Activated T-helper 17 cell treated with anti-CD3 and anti-CD28 coated beads, Interleukin-2, amount 50 U/mL, for 72 hours (primary cell): ENCODE data around the gene WDR70. TPM values are rescaled to one million over a fixed set of nuclear protein-coding genes. Genes with fewer than 3 reads are reported as not detected.

Experiments
- ATAC-seq: fragments of 150-1000 bp; cut with Tn5 transposase; replicated peaks from 2 replicates; pipeline ENCODE4 v1.10.0; 2021; ENCODE audit warnings: mild to moderate bottlenecking, moderate library complexity
- H3K27ac Mint-ChIP-seq: one replicate; pipeline ENCODE4 v1.8.0; 2022; ENCODE audit warnings: mixed read lengths
- H3K27me3 Mint-ChIP-seq: one replicate; pipeline ENCODE4 v1.8.0; 2022; ENCODE audit warnings: mixed read lengths
- H3K36me3 Mint-ChIP-seq: one replicate; pipeline ENCODE4 v1.8.0; 2022; ENCODE audit warnings: low read depth, mild to moderate bottlenecking, mixed read lengths
- H3K4me1 Mint-ChIP-seq: one replicate; pipeline ENCODE4 v1.8.0; 2022; ENCODE audit warnings: mixed read lengths
- H3K4me3 Mint-ChIP-seq: one replicate; pipeline ENCODE4 v1.8.0; 2022; ENCODE audit warnings: mild to moderate bottlenecking, mixed read lengths
- H3K9me3 Mint-ChIP-seq: one replicate; pipeline ENCODE4 v1.8.0; 2022; ENCODE audit warnings: mixed read lengths
- total RNA-seq, 2 donors: library from RNA; stranded (reverse); gene quantifications; one replicate each; pipeline ENCODE4 v1.2.3, GENCODE V29; 2022

Gene WDR70
- total RNA-seq, 2 donors from 2014 or later, result 20.2 to 39.4 TPM

DNA sequence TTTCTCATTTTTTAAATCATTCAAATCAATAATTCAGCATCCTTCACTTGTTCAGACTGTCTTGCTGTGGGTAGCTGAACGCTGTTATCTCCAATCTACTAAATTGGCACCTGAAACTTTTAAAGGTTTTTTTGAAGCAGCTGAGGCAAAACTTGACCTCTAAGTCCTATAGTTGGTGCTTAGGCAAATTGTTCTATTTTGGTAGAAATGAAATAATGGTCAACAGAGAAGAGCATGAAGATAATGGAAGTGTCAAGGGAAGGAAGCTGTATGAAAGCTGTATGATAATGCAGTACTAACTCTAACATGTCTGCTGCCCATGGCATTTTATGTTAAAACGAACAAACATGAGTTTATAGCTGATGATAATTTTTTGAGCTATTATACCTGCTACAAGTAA lies 322.8 kb downstream of the WDR70 start:
- Mint-ChIP-seq H3K9me3 (no peaks in the 10 kb centered on the region), H3K27ac (no peak overlapping the region), H3K4me3 (no peak overlapping the region), H3K27me3 (no peaks in the 10 kb centered on the region), H3K4me1 (no peaks in the 10 kb centered on the region), H3K36me3 (peaks cover 72% of the 10 kb centered on the region)
- ATAC-seq, result no peak

GRCh38 chr5:37703841-37704241 lies 324.7 kb downstream of the WDR70 start:
- Mint-ChIP-seq H3K4me1 (no peaks in the 10 kb centered on the region), H3K4me3 (no peak overlapping the region), H3K27ac (no peak overlapping the region), H3K36me3 (peaks cover 63% of the 10 kb centered on the region), H3K9me3 (no peaks in the 10 kb centered on the region), H3K27me3 (no peaks in the 10 kb centered on the region)
- ATAC-seq, result no peak

- no peak overlapping the region for H3K27ac Mint-ChIP-seq
- no peaks in the 10 kb centered on the region for H3K27me3 Mint-ChIP-seq
- no peaks in the 10 kb centered on the region for H3K9me3 Mint-ChIP-seq
- no peak for ATAC-seq
- H3K36me3 Mint-ChIP-seq, result peaks cover 58% of the 10 kb centered on the region
- no peak overlapping the region for H3K4me3 Mint-ChIP-seq
- H3K4me1 Mint-ChIP-seq, result no peaks in the 10 kb centered on the region
Measured at GRCh38 chr5:37704406-37704805, 325.3 kb downstream of the WDR70 start.

DNA sequence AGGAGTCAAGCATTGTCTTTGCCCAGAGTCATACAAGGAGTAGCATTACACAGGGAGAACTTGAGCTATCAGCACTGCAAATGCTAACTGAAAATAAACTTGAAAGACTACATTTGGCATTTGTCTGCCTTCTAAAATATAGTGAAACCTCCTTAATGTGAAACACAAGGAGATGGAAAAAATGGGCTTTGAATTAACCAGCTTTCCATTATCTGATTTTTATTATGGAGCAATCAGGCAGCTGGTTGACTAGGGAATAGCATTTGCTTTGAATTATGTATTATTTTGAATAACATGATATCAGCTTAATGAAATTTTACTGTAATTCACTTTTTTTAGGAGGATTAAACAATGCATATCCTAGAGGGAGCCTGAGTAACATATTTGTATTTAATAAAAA lies 329.9 kb downstream of the WDR70 start:
- Mint-ChIP-seq H3K4me1 (no peaks in the 10 kb centered on the region), H3K27ac (no peak overlapping the region), H3K9me3 (no peaks in the 10 kb centered on the region), H3K36me3 (peaks cover 34% of the 10 kb centered on the region), H3K4me3 (no peak overlapping the region), H3K27me3 (no peaks in the 10 kb centered on the region)
- ATAC-seq, result no peak

DNA sequence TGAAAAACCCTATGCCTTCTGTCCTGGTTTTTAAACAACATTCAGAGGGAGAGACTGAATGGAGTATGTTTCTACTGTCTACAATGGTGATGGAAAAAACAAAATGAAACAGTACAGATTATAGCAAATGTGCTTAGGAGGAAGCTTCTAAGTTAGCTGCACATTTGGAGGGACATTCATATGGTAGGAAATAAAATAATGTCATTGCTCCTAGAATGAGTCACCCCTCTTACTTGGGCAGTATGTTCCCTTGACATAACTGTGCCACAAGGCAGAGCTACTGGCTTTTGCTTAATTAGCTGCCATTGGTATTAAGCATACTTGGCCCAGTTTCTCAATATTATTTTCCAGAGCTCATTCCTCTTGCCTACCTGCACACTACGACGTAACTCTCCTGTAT lies 331.8 kb downstream of the WDR70 start:
- H3K4me1 Mint-ChIP-seq, result no peaks in the 10 kb centered on the region
- H3K27ac Mint-ChIP-seq, result no peak overlapping the region
- no peaks in the 10 kb centered on the region for H3K9me3 Mint-ChIP-seq
- H3K4me3 Mint-ChIP-seq, result no peak overlapping the region
- peak; percentile 51 for ATAC-seq
- peaks cover 16% of the 10 kb centered on the region for H3K36me3 Mint-ChIP-seq
- no peaks in the 10 kb centered on the region for H3K27me3 Mint-ChIP-seq

DNA sequence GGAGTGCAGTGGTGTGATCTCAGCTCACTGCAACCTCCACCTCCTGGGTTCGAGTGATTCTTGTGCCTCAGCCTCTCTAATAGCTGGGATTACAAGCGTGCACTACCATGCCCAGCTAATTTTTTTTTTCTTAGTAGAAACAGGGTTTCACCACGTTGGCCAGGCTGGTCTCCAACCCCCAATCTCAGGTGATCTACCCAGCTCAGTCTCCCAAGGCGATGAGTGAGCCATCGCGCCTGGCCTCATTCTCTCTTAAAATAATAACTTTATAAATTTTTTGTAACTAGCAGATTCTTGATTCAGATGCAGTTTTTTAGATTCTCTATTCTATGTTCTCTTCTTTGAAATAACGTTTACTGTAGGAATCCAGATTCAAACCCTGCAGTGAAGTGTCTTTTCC lies 333.6 kb downstream of the WDR70 start:
- H3K27me3 Mint-ChIP-seq, result no peaks in the 10 kb centered on the region
- no peak overlapping the region for H3K27ac Mint-ChIP-seq
- H3K36me3 Mint-ChIP-seq, result peaks cover 15% of the 10 kb centered on the region
- H3K4me3 Mint-ChIP-seq, result no peak overlapping the region
- H3K9me3 Mint-ChIP-seq, result no peaks in the 10 kb centered on the region
- no peaks in the 10 kb centered on the region for H3K4me1 Mint-ChIP-seq
- no peak for ATAC-seq

DNA sequence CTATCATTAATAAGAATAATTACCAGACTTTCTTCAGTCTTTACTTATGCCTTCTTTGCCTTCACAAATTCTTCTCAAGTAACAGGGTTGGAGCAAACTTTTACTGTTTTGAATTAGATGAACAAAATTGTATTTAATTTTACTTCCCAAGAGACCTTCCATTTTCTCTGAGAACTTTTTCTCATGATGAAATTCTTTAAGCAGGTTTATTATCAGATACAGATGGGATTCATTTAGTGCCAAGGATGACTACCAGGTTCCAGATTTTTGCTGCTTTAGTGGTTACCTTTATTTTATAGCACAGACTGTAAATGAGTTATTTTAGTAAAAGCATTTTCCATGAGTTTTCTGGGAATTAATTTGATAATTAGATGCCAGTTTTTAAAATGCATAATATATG lies 335.6 kb downstream of the WDR70 start:
- Mint-ChIP-seq H3K36me3 (peaks cover 18% of the 10 kb centered on the region), H3K27ac (no peak overlapping the region), H3K4me3 (no peak overlapping the region), H3K9me3 (no peaks in the 10 kb centered on the region), H3K4me1 (no peaks in the 10 kb centered on the region), H3K27me3 (no peaks in the 10 kb centered on the region)
- ATAC-seq, result no peak

- H3K27ac Mint-ChIP-seq, result no peak overlapping the region
- no peak overlapping the region for H3K4me3 Mint-ChIP-seq
- H3K27me3 Mint-ChIP-seq, result no peaks in the 10 kb centered on the region
- H3K36me3 Mint-ChIP-seq, result peaks cover 21% of the 10 kb centered on the region
- H3K9me3 Mint-ChIP-seq, result no peaks in the 10 kb centered on the region
- ATAC-seq, result no peak
- peaks cover 3% of the 10 kb centered on the region for H3K4me1 Mint-ChIP-seq
Measured at GRCh38 chr5:37715361-37715760, 336.2 kb downstream of the WDR70 start.

GRCh38 chr5:37715992-37716391 lies 336.9 kb downstream of the WDR70 start:
- Mint-ChIP-seq H3K27me3 (no peaks in the 10 kb centered on the region), H3K9me3 (no peaks in the 10 kb centered on the region), H3K4me1 (peaks cover 6% of the 10 kb centered on the region), H3K36me3 (peaks cover 24% of the 10 kb centered on the region), H3K27ac (no peak overlapping the region), H3K4me3 (no peak overlapping the region)
- no peak for ATAC-seq

- Mint-ChIP-seq H3K36me3 (peaks cover 20% of the 10 kb centered on the region), H3K4me3 (no peak overlapping the region), H3K4me1 (peaks cover 6% of the 10 kb centered on the region), H3K27ac (no peak overlapping the region), H3K27me3 (no peaks in the 10 kb centered on the region), H3K9me3 (no peaks in the 10 kb centered on the region)
- no peak for ATAC-seq
Measured at GRCh38 chr5:37716405-37716804, 337.3 kb downstream of the WDR70 start.

GRCh38 chr5:37717276-37717612 lies 338.1 kb downstream of the WDR70 start:
- no peak overlapping the region for H3K27ac Mint-ChIP-seq
- no peaks in the 10 kb centered on the region for H3K27me3 Mint-ChIP-seq
- no peaks in the 10 kb centered on the region for H3K9me3 Mint-ChIP-seq
- no peak for ATAC-seq
- peaks cover 6% of the 10 kb centered on the region for H3K4me1 Mint-ChIP-seq
- H3K4me3 Mint-ChIP-seq, result no peak overlapping the region
- peaks cover 19% of the 10 kb centered on the region for H3K36me3 Mint-ChIP-seq

DNA sequence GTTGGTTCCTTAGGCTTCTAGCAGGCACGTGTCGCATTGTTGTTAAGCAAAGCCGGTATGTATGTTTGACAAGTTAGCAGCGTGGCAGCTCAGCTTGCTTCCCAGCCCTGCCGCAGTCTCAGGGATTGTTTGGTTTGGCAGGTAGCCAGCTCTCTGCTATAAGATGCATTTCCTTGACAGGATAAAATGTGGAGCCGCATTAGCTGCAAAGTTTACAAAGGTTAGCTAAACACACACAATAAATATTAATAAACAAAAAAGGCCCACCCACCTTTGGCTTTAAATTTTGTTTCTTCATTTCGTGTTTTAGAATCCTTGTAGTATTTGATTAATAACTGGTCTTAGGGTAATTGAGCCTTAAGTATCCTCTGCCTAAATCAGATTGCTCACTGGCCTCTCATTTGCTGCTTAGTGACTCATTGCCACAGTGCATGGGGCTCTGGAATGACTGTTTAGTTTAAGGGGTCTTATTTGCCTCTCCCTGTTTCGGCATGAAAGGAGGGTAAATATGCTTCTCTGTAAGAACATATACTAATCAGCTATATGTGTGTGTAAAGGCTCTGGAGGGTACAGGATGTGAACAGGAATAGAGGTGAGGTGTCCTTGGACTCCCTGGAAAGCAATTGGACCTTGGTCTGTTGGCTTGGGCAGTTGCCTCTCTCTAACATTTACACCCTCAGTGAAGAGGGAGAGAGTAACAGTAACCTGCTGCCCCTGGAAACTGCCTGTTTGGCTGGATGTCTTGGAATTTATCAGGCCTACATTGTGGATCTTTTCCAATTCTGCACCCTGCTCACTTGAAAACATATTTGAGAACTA lies 338.7 kb downstream of the WDR70 start:
- Mint-ChIP-seq H3K27ac (no peak overlapping the region), H3K36me3 (peaks cover 24% of the 10 kb centered on the region), H3K4me1 (peaks cover 12% of the 10 kb centered on the region), H3K9me3 (no peaks in the 10 kb centered on the region), H3K4me3 (no peak overlapping the region), H3K27me3 (no peaks in the 10 kb centered on the region)
- no peak for ATAC-seq

DNA sequence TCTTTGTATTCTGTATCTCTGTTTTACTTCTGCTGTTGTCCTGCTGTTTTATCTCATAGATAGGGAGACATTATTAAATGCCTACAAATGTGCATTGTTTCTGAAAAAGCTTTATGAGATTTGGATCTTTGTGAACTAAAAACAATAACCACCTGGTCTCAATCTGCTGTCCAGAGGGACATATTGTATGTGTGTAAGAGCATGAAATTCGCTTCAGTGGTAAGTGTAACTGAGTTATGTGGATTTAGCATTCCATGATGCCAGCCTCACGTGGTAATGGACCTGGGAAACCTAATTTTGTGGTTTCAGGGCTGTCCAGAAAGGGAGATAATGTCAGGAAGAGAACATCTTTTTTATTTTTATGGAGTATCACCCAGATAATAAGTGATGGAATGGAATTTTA lies 341.4 kb downstream of the WDR70 start:
- H3K36me3 Mint-ChIP-seq, result peaks cover 40% of the 10 kb centered on the region
- no peaks in the 10 kb centered on the region for H3K9me3 Mint-ChIP-seq
- no peak overlapping the region for H3K27ac Mint-ChIP-seq
- H3K4me3 Mint-ChIP-seq, result peak overlapping the region; percentile 33
- H3K4me1 Mint-ChIP-seq, result peaks cover 16% of the 10 kb centered on the region
- H3K27me3 Mint-ChIP-seq, result no peaks in the 10 kb centered on the region
- ATAC-seq, result no peak

DNA sequence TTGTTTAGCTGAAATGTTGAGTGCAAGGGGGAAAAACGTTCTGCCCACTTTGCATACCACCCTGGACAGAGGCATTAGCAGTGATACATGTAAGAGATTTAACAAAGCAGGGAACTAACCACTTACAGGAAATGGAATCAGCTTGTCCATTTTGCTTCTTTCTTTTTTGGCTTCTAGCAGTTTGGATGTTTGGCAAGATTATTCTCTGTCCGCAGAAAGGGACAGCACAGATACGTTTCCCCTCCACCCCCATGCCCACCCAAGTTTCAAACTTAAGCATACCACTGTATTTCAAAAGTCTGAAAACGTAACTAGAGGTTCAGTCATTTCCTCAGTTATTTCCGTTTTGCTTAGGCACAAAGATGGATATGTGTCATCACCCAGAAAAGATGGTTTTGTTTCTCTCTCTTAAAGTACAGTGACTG lies 342.3 kb downstream of the WDR70 start:
- peak overlapping the region; percentile 58 for H3K27ac Mint-ChIP-seq
- H3K4me3 Mint-ChIP-seq, result peak overlapping the region; percentile 15
- peaks cover 16% of the 10 kb centered on the region for H3K4me1 Mint-ChIP-seq
- H3K27me3 Mint-ChIP-seq, result no peaks in the 10 kb centered on the region
- ATAC-seq, result peak; percentile 72
- no peaks in the 10 kb centered on the region for H3K9me3 Mint-ChIP-seq
- peaks cover 49% of the 10 kb centered on the region for H3K36me3 Mint-ChIP-seq

DNA sequence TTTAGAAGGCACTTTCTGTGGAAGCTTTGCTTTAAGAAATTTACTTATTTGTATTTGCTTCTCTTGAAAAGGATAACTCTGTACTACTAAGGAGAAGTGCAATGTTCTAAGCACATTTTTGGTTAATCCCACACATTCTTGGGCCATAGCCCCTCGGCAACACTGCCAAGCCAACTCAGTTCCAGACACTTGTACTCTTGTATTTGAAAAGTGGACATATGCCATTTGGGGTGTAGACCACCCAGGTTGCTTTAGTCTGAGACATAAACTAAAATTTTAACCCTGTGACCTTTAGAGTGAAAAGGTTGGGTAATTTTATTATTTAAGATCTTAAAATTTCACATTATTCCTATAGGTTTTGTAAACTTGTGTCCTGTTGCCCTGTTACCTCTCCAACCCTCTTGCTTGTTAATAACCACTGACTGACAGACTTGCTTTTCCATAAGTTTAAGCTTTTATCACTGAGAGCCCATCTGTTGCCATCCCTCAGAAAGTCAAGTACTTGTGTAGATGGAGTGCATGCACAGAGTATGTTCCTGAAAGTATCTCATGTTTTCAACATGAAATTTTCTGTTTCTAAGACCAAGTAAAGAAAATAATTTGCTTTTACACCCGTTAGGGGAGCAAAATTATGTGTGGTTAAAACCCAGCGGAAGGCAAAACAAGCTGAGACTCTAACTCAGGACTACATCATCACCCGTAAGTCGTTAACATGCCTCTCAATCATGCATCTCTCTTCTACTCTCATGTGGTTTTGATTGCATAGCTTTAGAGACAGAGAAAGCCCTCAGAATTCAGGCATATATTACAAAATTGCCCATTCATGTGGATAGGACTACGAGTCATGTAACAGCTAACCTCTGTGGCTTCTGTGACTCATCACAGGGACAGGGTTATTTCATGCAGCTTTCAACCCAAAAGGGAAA lies 343.4 kb downstream of the WDR70 start:
- Mint-ChIP-seq H3K4me3 (peak overlapping the region; percentile 77), H3K4me1 (peaks cover 16% of the 10 kb centered on the region), H3K36me3 (peaks cover 54% of the 10 kb centered on the region), H3K27me3 (no peaks in the 10 kb centered on the region), H3K27ac (peak overlapping the region; percentile 95), H3K9me3 (no peaks in the 10 kb centered on the region)
- peak; percentile 91 for ATAC-seq
